Mesenchymal stem cell (in vitro differentiated cells and primary cell): Measurements from ENCODE around the gene SLC37A4.
"Not testable (repeated sequence)": the region's sequence is repeated elsewhere in the genome, so short reads cannot be mapped to it uniquely, and the experiment has no call there.

Experiments used
- DNase-seq: peaks from one replicate; pipeline ENCODE4 v3.0.0-alpha.2; 2013
- H2AFZ ChIP-seq: one replicate; pipeline ENCODE4 v1.6.1; 2013; ENCODE audit warnings: low read depth, mild to moderate bottlenecking, control low read depth, inconsistent platforms, low read length, moderate library complexity
- H2AK5ac ChIP-seq: 2 replicates; pipeline ENCODE4 v1.6.1; 2013; ENCODE audit warnings: low read length, moderate library complexity, mild to moderate bottlenecking, inconsistent platforms; ENCODE audit not compliant: severe bottlenecking
- H2BK120ac ChIP-seq: one replicate; pipeline ENCODE4 v1.6.1; 2013; ENCODE audit warnings: low read depth, mild to moderate bottlenecking, inconsistent platforms, low read length, moderate library complexity
- H2BK12ac ChIP-seq, 2 experiments: one replicate each; pipeline ENCODE4 v1.6.1; 2013; ENCODE audit warnings: inconsistent platforms in 2 of 2, low read length in 2 of 2, mild to moderate bottlenecking in 2 of 2, moderate library complexity in 2 of 2, control low read depth in 1 of 2
- H2BK15ac ChIP-seq: one replicate; pipeline ENCODE4 v1.6.1; 2013; ENCODE audit warnings: mild to moderate bottlenecking, low read depth, inconsistent platforms; ENCODE audit not compliant: poor library complexity, severe bottlenecking
- H2BK5ac ChIP-seq: 2 replicates; pipeline ENCODE4 v1.6.1; 2013; ENCODE audit warnings: low read depth, mild to moderate bottlenecking, low read length, control low read depth, inconsistent platforms; ENCODE audit not compliant: poor library complexity, severe bottlenecking
- H3K14ac ChIP-seq, 2 experiments: one replicate each; pipeline ENCODE4 v1.6.1; 2013; ENCODE audit warnings: inconsistent platforms in 2 of 2, low read length in 2 of 2, control low read depth in 1 of 2, mild to moderate bottlenecking in 1 of 2, moderate library complexity in 1 of 2
- H3K18ac ChIP-seq, 2 experiments: one replicate each; pipeline ENCODE4 v1.6.1; 2013; ENCODE audit warnings: inconsistent platforms in 2 of 2, low read length in 2 of 2, control low read depth in 1 of 2, low read depth in 1 of 2, mild to moderate bottlenecking in 1 of 2
- H3K23ac ChIP-seq, 2 experiments: one replicate each; pipeline ENCODE4 v1.6.1; 2013; ENCODE audit warnings: inconsistent platforms in 2 of 2, low read length in 2 of 2, mild to moderate bottlenecking in 2 of 2, moderate library complexity in 2 of 2, control low read depth in 1 of 2
- H3K27ac ChIP-seq: 2 replicates; pipeline ENCODE4 v1.5.1; 2013; ENCODE audit warnings: mild to moderate bottlenecking, moderate library complexity, low read length, control low read depth, inconsistent platforms; ENCODE audit not compliant: poor library complexity, severe bottlenecking
- H3K27me3 ChIP-seq, 2 experiments: 2 replicates each; pipeline versions ENCODE4 v1.6.1 to v1.7.0; 2013; ENCODE audit warnings: low read length in 2 of 2, mild to moderate bottlenecking in 2 of 2, moderate library complexity in 2 of 2, control low read depth in 1 of 2, inconsistent platforms in 1 of 2; ENCODE audit not compliant: control insufficient read depth in 1 of 2, insufficient read depth in 1 of 2
- H3K36me3 ChIP-seq, 2 experiments: 2 replicates each; pipeline versions ENCODE4 v1.6.1 to v1.7.0; 2013; ENCODE audit warnings: low read length in 2 of 2, control low read depth in 1 of 2, inconsistent platforms in 1 of 2, low read depth in 1 of 2, mild to moderate bottlenecking in 1 of 2; ENCODE audit not compliant: insufficient read depth in 2 of 2, control insufficient read depth in 1 of 2
- H3K4ac ChIP-seq, 2 experiments: one replicate each; pipeline ENCODE4 v1.6.1; 2013; ENCODE audit warnings: inconsistent platforms in 2 of 2, low read length in 2 of 2, mild to moderate bottlenecking in 2 of 2, moderate library complexity in 2 of 2, control low read depth in 1 of 2, low read depth in 1 of 2
- H3K4me1 ChIP-seq: 2 replicates; pipeline ENCODE4 v1.6.1; 2013; ENCODE audit warnings: low read depth, low read length, control low read depth; ENCODE audit not compliant: control insufficient read depth, insufficient read depth
- H3K4me2 ChIP-seq: 2 replicates; pipeline ENCODE4 v1.6.1; 2013; ENCODE audit warnings: low read length, mild to moderate bottlenecking, inconsistent platforms; ENCODE audit not compliant: poor library complexity, severe bottlenecking
- H3K4me3 ChIP-seq, 2 experiments: 2 replicates each; pipeline versions ENCODE4 v1.5.1 to v1.7.0; 2013; ENCODE audit warnings: low read length in 2 of 2, mild to moderate bottlenecking in 2 of 2, control low read depth in 1 of 2, low read depth in 1 of 2; ENCODE audit not compliant: insufficient read depth in 1 of 2
- H3K79me1 ChIP-seq: replicated peaks from 2 replicates; pipeline ENCODE4 v1.6.1; 2013; ENCODE audit warnings: mild to moderate bottlenecking, control low read depth, low read length, inconsistent platforms; ENCODE audit not compliant: poor library complexity, severe bottlenecking
- H3K9ac ChIP-seq: 2 replicates; pipeline ENCODE4 v1.7.0; 2013; ENCODE audit warnings: mild to moderate bottlenecking, low read length, moderate library complexity
- H3K9me3 ChIP-seq: 2 replicates; pipeline ENCODE4 v1.7.0; 2013; ENCODE audit warnings: mild to moderate bottlenecking, low read length; ENCODE audit not compliant: control insufficient read depth
- H4K8ac ChIP-seq: one replicate; pipeline ENCODE4 v1.6.1; 2013; ENCODE audit warnings: inconsistent platforms, mild to moderate bottlenecking, low read length, moderate library complexity
- H4K91ac ChIP-seq: one replicate; pipeline ENCODE4 v1.6.1; 2013; ENCODE audit warnings: mild to moderate bottlenecking, low read length, inconsistent platforms
- WGBS: methylation state at CpG from one replicate; pipeline ENCODE4 v1.1.7; 2013; ENCODE audit warnings: mixed read lengths; 5-methylcytosine and 5-hydroxymethylcytosine counted together

The SLC37A4 gene

GRCh38 chr11:119042927-119043326 lies 12.2 kb upstream of the SLC37A4 start:
- H3K4me2 ChIP-seq: no peak overlapping the region
- no peak overlapping the region for H2BK120ac ChIP-seq
- 94% methylated on average over 8 of the region's 9 CpGs for WGBS

DNA sequence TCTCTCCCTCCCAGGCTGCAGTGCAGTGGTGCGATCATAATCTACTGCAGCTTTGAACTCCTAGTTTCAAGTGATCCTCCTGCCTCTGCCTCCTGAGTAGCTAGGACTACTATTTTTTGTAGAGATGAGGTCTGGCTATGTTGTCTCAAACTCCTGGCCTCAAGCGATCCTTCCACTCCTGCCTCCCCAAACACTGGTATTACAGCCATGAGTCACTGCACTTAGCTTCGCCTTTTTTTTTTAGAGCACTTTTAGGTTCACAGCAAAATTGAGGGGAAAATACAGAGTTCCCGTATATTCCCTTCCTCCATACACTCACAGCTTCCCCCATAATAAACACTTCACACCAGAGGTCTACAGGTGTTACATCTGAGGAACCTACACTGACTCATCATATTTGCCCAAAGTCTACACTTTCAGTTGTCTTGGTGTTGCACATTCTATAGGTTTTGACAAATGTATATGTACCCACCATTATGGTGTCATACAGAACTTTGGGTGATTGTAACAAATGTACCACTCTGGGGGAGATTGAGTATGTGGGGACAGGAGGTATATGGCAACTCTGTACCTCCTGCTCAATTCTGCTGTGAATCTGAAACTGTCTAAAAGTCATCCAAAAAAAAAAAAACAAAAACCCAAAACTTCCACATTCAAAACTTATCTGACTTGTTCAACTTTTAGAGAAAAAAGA lies 11.3 kb upstream of the SLC37A4 start:
- H3K4me3 ChIP-seq: no peak overlapping the region
- no peak overlapping the region for H3K18ac ChIP-seq
- no peak overlapping the region for H3K23ac ChIP-seq
- no peak overlapping the region for H2AK5ac ChIP-seq
- H4K8ac ChIP-seq: no peak overlapping the region
- WGBS: 81% methylated on average over 3 of the region's 4 CpGs
- H3K9me3 ChIP-seq: no peaks in the 10 kb centered on the region
- no peak overlapping the region for H3K14ac ChIP-seq
- no peak overlapping the region for H2BK12ac ChIP-seq
- H3K9ac ChIP-seq: no peak overlapping the region
- H3K27me3 ChIP-seq: peaks cover 0 to 4% of the 10 kb centered on the region in 2 experiments
- H2BK15ac ChIP-seq: no peak overlapping the region
- H3K4me1 ChIP-seq: no peaks in the 10 kb centered on the region
- H4K91ac ChIP-seq: no peak overlapping the region
- no peak overlapping the region for H3K4me2 ChIP-seq
- no peak overlapping the region for H2BK5ac ChIP-seq
- H3K27ac ChIP-seq: no peak overlapping the region
- H3K79me1 ChIP-seq: no peaks in the 10 kb centered on the region
- no peak overlapping the region for H3K4ac ChIP-seq
- H3K36me3 ChIP-seq: peaks cover 26 to 28% of the 10 kb centered on the region in 2 experiments
- no peak overlapping the region for H2AFZ ChIP-seq
- no peak overlapping the region for H2BK120ac ChIP-seq
- DNase-seq: peak; percentile 9

More at GRCh38 chr11:119042927-119043326, 12.2 kb upstream of the SLC37A4 start:
- H3K9me3 ChIP-seq: no peaks in the 10 kb centered on the region
- H3K23ac ChIP-seq: no peak overlapping the region
- H4K8ac ChIP-seq: no peak overlapping the region
- peaks cover 36 to 38% of the 10 kb centered on the region in 2 experiments for H3K36me3 ChIP-seq
- H2BK12ac ChIP-seq: no peak overlapping the region
- peaks cover 0 to 4% of the 10 kb centered on the region in 2 experiments for H3K27me3 ChIP-seq
- DNase-seq: no peak
- no peak overlapping the region for H3K4me3 ChIP-seq
- no peak overlapping the region for H3K4ac ChIP-seq
- H2BK15ac ChIP-seq: no peak overlapping the region
- no peaks in the 10 kb centered on the region for H3K4me1 ChIP-seq
- no peak overlapping the region for H3K9ac ChIP-seq
- H3K27ac ChIP-seq: no peak overlapping the region
- no peaks in the 10 kb centered on the region for H3K79me1 ChIP-seq
- no peak overlapping the region for H4K91ac ChIP-seq
- no peak overlapping the region for H2AFZ ChIP-seq
- no peak overlapping the region for H3K14ac ChIP-seq
- no peak overlapping the region for H2AK5ac ChIP-seq
- no peak overlapping the region for H3K18ac ChIP-seq
- no peak overlapping the region for H2BK5ac ChIP-seq

GRCh38 chr11:119039471-119039870 lies 8.8 kb upstream of the SLC37A4 start:
- not testable (repeated sequence) for H3K18ac ChIP-seq, H2BK15ac ChIP-seq, DNase-seq, H3K14ac ChIP-seq, H2AK5ac ChIP-seq, H2BK5ac ChIP-seq, H3K4me2 ChIP-seq, H2BK120ac ChIP-seq, H3K4me3 ChIP-seq, H2AFZ ChIP-seq, H3K23ac ChIP-seq, H3K4me1 ChIP-seq, H3K27ac ChIP-seq, H4K8ac ChIP-seq, H2BK12ac ChIP-seq, H3K79me1 ChIP-seq, H3K36me3 ChIP-seq, H3K9me3 ChIP-seq, H4K91ac ChIP-seq, H3K27me3 ChIP-seq, H3K4ac ChIP-seq, H3K9ac ChIP-seq
- WGBS: 51% methylated on average over 10 of the region's 11 CpGs

DNA sequence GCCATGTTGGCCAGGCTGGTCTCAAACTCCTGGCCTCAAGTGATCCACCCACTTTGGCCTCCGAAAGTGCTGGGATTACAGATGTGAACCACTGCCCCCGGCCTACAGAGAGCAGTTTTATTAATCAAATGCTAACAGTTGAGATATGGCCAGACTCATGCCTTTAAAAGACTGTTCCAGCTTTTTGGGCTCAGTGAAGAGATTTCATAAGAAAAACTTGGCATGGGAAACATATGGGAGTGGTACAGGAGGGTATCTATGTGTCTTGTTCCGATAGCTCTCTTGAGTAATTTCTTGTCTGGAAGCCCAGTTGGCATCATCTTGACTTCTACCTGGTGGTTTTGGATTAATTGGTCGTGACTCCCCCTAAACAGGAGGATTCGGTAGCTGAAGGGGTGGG lies 8.2 kb upstream of the SLC37A4 start:
- Histone ChIP-seq H3K27me3 (peaks cover 0 to 4% of the 10 kb centered on the region in 2 experiments), H2BK120ac (no peak overlapping the region), H3K14ac (no peak overlapping the region), H3K9me3 (no peaks in the 10 kb centered on the region), H2BK12ac (no peak overlapping the region), H2BK5ac (no peak overlapping the region), H3K9ac (no peak overlapping the region), H3K27ac (no peak overlapping the region), H2BK15ac (no peak overlapping the region), H3K23ac (no peak overlapping the region), H4K8ac (no peak overlapping the region), H3K79me1 (no peaks in the 10 kb centered on the region), H3K4me1 (no peaks in the 10 kb centered on the region), H3K4ac (no peak overlapping the region), H3K36me3 (no peaks in the 10 kb centered on the region), H4K91ac (no peak overlapping the region), H2AK5ac (no peak overlapping the region), H3K18ac (no peak overlapping the region), H3K4me2 (no peak overlapping the region), H3K4me3 (no peak overlapping the region), H2AFZ (no peak overlapping the region)
- no peak for DNase-seq
- 98% methylated on average over 5 of the region's 5 CpGs for WGBS
